Brain microvascular endothelial cell (primary cell): ENCODE measurements around the gene CCR5AS.

ENCODE experiments used
- DNase-seq: peaks from one replicate; pipeline ENCODE4 v3.0.0-alpha.2; 2020
- H3K27ac ChIP-seq: fragments of 250-450 bp; sonication (Bioruptor Pico); 2 replicates; pipeline ENCODE4 v1.5.1; 2020; ENCODE audit warnings: mild to moderate bottlenecking, moderate library complexity
- H3K27me3 ChIP-seq: fragments of 250-450 bp; sonication (Bioruptor Pico); replicated peaks from 2 replicates; pipeline ENCODE4 v1.5.1; 2020; ENCODE audit warnings: mild to moderate bottlenecking
- H3K36me3 ChIP-seq: fragments of 250-450 bp; sonication (Bioruptor Pico); replicated peaks from 2 replicates; pipeline ENCODE4 v1.5.1; 2020; ENCODE audit warnings: mild to moderate bottlenecking
- H3K4me3 ChIP-seq: 2 replicates; pipeline ENCODE4 v1.5.1; 2011; ENCODE audit warnings: low read depth, mild to moderate bottlenecking, control low read depth, low read length, moderate library complexity
- in situ Hi-C: cut with HindIII; loops from 2 replicates; pipeline ENCODE4 v1.10.0; 2017; ENCODE audit warnings: low sequenced_read_pairs, low pct_ligation_motif_present
- TF ChIP-seq, protein P1 (sequence below): IDR thresholded peaks from 2 replicates; pipeline ENCODE4 v1.5.1; 2011; ENCODE audit warnings: low read depth, mild to moderate bottlenecking, moderate library complexity, low read length, control low read depth, inconsistent platforms; ENCODE audit errors: missing control alignments

CCR5AS gene

DNA sequence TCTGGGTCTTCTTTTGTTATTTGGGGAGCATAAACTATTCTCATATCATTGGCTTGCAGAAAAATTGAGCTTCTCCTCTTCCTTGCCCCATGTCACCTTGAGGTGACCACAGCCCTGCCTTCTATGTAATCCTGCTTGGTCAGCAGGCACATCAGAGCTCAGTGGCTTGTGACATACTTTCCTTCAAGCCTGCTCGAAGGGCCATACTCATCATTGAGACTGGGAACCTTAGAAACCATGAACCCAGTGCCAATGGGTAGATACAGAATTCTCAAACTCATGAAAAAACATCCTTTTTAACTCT is 56.7 kb downstream of the CCR5AS start:
- Histone ChIP-seq H3K27me3 (peaks cover 5% of the 10 kb centered on the region), H3K4me3 (no peak overlapping the region), H3K36me3 (no peaks in the 10 kb centered on the region), H3K27ac (no peak overlapping the region)
- in situ Hi-C loops: no loop called here
- TF ChIP-seq, protein P1, sequence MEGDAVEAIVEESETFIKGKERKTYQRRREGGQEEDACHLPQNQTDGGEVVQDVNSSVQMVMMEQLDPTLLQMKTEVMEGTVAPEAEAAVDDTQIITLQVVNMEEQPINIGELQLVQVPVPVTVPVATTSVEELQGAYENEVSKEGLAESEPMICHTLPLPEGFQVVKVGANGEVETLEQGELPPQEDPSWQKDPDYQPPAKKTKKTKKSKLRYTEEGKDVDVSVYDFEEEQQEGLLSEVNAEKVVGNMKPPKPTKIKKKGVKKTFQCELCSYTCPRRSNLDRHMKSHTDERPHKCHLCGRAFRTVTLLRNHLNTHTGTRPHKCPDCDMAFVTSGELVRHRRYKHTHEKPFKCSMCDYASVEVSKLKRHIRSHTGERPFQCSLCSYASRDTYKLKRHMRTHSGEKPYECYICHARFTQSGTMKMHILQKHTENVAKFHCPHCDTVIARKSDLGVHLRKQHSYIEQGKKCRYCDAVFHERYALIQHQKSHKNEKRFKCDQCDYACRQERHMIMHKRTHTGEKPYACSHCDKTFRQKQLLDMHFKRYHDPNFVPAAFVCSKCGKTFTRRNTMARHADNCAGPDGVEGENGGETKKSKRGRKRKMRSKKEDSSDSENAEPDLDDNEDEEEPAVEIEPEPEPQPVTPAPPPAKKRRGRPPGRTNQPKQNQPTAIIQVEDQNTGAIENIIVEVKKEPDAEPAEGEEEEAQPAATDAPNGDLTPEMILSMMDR: no peak
- DNase-seq: no peak

DNA sequence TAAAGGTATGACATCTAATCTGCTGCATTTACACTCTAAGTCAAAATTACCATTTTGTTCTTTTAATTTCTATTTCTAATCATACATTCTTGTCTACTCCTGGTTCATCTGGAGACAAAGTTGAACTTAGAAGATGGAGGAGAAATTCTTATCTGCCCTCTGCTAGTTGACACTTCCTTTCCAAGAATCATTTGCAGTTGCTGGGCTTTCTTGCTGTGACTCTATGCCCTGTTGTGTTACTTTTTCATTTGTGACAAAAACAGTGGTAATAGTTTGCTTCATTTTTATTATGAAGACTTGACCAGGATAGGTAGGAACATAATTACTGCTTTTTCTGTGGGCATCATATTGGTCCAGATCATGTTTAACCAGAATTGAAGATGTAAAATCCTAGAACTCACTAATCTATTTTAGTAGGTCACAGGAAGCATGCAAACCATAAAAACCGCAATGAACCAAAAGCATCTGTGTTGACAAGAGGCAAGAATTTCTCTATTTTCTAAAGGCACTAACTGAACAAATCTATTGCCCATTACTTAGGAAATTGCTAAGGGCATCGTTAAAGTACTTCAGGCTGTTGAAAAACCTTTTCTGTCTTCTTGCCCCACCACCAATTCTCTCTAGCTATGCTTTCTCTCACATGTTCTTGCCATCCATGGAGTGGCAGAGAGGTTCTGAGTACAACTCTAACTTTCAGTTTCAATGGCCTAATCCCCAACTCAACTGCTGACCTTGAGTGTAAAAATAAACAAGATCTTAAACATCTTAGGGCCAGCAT is 57.2 kb downstream of the CCR5AS start:
- Histone ChIP-seq H3K36me3 (no peaks in the 10 kb centered on the region), H3K27me3 (peaks cover 2% of the 10 kb centered on the region), H3K27ac (no peak overlapping the region), H3K4me3 (no peak overlapping the region)
- no peak for DNase-seq
- in situ Hi-C loops: no loop called here
- TF ChIP-seq, protein P1: no peak

DNA sequence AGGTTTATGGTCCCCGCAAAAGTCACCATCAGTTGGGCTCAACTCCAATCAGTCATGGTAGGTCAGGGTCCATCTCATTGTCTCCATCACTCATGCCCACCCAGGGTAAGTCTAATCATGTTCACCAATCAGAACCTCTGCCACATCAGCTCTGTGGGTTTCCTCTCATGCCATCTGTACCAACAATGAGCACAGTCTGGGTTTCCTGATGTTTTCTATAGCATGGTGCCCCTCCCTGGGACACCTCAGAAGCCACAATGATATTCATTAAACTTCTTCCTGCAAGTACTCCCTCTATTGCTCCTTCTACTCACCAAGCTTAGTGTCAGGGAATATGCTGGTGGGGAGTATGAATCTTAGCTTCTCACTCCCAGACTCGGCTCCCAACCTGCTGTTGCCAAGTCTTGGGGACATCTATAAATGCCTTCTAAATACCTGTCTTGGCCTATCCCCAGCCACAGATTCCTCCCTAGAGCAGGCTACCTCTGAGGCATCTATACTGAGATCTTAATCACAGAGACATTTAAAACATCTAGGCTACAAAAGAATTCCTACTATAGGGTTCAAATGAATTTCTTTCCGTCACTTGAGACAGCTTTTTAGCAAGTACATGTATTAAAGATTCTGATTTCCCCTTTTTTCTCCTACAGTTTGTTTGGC is 57.9 kb downstream of the CCR5AS start:
- Histone ChIP-seq H3K4me3 (no peak overlapping the region), H3K27ac (no peak overlapping the region), H3K36me3 (no peaks in the 10 kb centered on the region), H3K27me3 (peaks cover 2% of the 10 kb centered on the region)
- no peak for DNase-seq
- in situ Hi-C loops: no loop called here
- TF ChIP-seq, protein P1: no peak

DNA sequence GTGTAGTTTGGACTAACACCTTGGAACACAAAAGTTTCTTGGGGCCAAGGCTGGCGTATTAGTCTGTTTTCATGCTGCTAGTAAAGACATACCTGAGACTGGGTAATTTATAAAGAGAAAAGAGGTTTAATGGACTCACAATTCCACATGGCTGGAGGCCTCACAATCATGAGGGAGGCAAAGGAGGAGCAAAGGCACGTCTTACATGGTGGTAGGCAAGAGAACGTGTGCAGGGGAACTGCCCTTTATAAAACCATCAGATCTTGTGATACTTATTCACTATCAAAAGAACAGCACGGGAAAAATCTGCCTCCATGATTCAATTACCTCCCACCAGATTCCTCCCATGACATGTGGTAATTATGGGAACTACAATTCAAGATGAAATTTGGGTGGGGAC is 62.4 kb downstream of the CCR5AS start:
- TF ChIP-seq, protein P1: no peak
- Histone ChIP-seq H3K4me3 (no peak overlapping the region), H3K27me3 (no peaks in the 10 kb centered on the region), H3K36me3 (no peaks in the 10 kb centered on the region), H3K27ac (no peak overlapping the region)
- in situ Hi-C loops: no loop called here
- DNase-seq: no peak

DNA sequence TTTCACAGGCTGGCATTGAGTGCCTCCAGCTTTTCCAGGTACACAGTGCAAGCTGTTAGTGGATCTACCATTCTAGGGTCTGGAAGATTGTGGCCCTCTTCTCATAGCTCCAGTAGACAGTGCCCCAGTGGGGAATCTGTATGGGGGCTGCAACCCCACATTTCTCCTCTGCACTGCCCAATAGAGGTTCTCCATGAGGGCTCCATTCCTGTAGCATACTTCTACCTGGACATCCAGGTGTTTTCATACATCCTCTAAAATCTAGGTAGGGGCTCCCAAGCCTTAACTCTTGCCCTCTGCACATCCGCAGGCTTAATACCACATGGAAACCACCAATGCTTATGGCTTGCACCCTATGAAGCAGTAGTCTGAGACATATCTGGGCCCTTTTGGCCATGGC is 68.0 kb downstream of the CCR5AS start:
- no peak for DNase-seq
- Histone ChIP-seq H3K36me3 (no peaks in the 10 kb centered on the region), H3K27ac (no peak overlapping the region), H3K27me3 (no peaks in the 10 kb centered on the region), H3K4me3 (no peak overlapping the region)
- TF ChIP-seq, protein P1: no peak
- in situ Hi-C loops: no loop called here
